Endothelial cell of umbilical vein (primary cell): ENCODE data around the gene PTAFR. TPM values are rescaled to one million over a fixed set of nuclear protein-coding genes. Genes with fewer than 3 reads are reported as not detected.

Experiments used
- BruUV-seq: library from RNA; stranded (reverse); fragments of 400-500 nt; replicated peaks from 2 replicates; lab custom pipeline; 2021; lab: Mats Ljungman, UMichigan
- CTCF ChIA-PET: fragments of 300-600, 350-600 bp; sonication (Branson Sonifier 250); formaldehyde crosslinking; loops from one replicate; lab custom pipeline; 2021; ENCODE audit warnings: antibody characterized with exemption, inconsistent platforms; lab: Charles Lee
- POLR2A ChIA-PET: fragments of 300-600, 350-600 bp; sonication (Branson Sonifier 250); formaldehyde crosslinking; loops from one replicate; lab custom pipeline; 2021; ENCODE audit warnings: antibody characterized with exemption, inconsistent platforms; lab: Charles Lee
- DNase-seq: peaks from one replicate; pipeline ENCODE4 v3.0.0-alpha.2; 2011; ENCODE audit warnings: low read depth, low spot score
- FAIRE-seq: peaks from 2 replicates; lab custom pipeline; 2011; peaks lifted over from hg19 to GRCh38; lab: Jason Lieb, UNC
- H2AFZ ChIP-seq: 2 replicates; pipeline ENCODE4 v1.6.0; 2012; ENCODE audit warnings: low read depth, low read length, control low read depth, inconsistent platforms
- H3K27ac ChIP-seq: 2 replicates; pipeline ENCODE4 v1.5.1; 2011; ENCODE audit warnings: low read depth, mild to moderate bottlenecking, control low read depth, low read length, moderate library complexity; ENCODE audit not compliant: insufficient read depth
- H3K27me3 ChIP-seq, 2 experiments: 2 replicates each; pipeline versions ENCODE4 v1.6.0 to v1.6.1; 2011; ENCODE audit warnings: low read length in 2 of 2, mixed read lengths in 1 of 2; ENCODE audit not compliant: control insufficient read depth in 2 of 2, insufficient read depth in 2 of 2
- H3K36me3 ChIP-seq, 2 experiments: 2 replicates in 1 of 2; 3 replicates in 1 of 2; pipeline ENCODE4 v1.5.1; 2011; ENCODE audit warnings: low read length in 2 of 2, mild to moderate bottlenecking in 1 of 2, moderate library complexity in 1 of 2; ENCODE audit not compliant: control insufficient read depth in 2 of 2, insufficient read depth in 2 of 2; ENCODE audit errors: extremely low read depth in 1 of 2
- H3K4me1 ChIP-seq: 3 replicates; pipeline ENCODE4 v1.5.1; 2011; ENCODE audit warnings: mild to moderate bottlenecking, low read length; ENCODE audit not compliant: control insufficient read depth, insufficient read depth; ENCODE audit errors: extremely low read depth
- H3K4me2 ChIP-seq: 2 replicates; pipeline ENCODE4 v1.6.1; 2011; ENCODE audit warnings: low read length, control low read depth, mixed read lengths; ENCODE audit not compliant: insufficient read depth
- H3K4me3 ChIP-seq, 3 experiments: fragments of 200-600 bp in 1 of 3; sonication (generic), shearing (Covaris generic) in 1 of 3; replicated peaks in 1 of 3; 2 replicates each; pipeline ENCODE4 v1.5.1; 2011 to 2016; ENCODE audit warnings: control low read depth in 3 of 3, low read length in 3 of 3, mild to moderate bottlenecking in 2 of 3, inconsistent platforms in 1 of 3, low read depth in 1 of 3, moderate library complexity in 1 of 3; ENCODE audit not compliant: insufficient read depth in 1 of 3
- H3K79me2 ChIP-seq: 2 replicates; pipeline ENCODE4 v1.6.0; 2012; ENCODE audit warnings: low read length, inconsistent platforms; ENCODE audit not compliant: control insufficient read depth, insufficient read depth
- H3K9ac ChIP-seq: replicated peaks from 2 replicates; pipeline ENCODE3; 2011; ENCODE audit warnings: low read length, control low read depth; ENCODE audit not compliant: insufficient read depth; ENCODE audit errors: extremely low read depth
- H3K9me1 ChIP-seq: replicated peaks from 3 replicates; pipeline ENCODE4 v1.6.0; 2011; ENCODE audit warnings: mild to moderate bottlenecking, low read length; ENCODE audit not compliant: control insufficient read depth, insufficient read depth; ENCODE audit errors: extremely low read depth
- H3K9me3 ChIP-seq: replicated peaks from 2 replicates; pipeline ENCODE4 v1.5.1; 2012; ENCODE audit warnings: low read length, inconsistent platforms; ENCODE audit not compliant: control insufficient read depth, insufficient read depth
- H4K20me1 ChIP-seq: replicated peaks from 2 replicates; pipeline ENCODE3; 2011; ENCODE audit warnings: mild to moderate bottlenecking, low read length; ENCODE audit not compliant: control insufficient read depth, insufficient read depth; ENCODE audit errors: extremely low read depth
- EZH2 ChIP-seq: IDR thresholded peaks from 2 replicates; pipeline ENCODE4 v1.6.1; 2012; ENCODE audit warnings: borderline replicate concordance, low read depth, mild to moderate bottlenecking, moderate library complexity, low read length, inconsistent platforms; ENCODE audit not compliant: severe bottlenecking
- FOS ChIP-seq: IDR thresholded peaks from 2 replicates; pipeline ENCODE4 v1.6.1; 2011; ENCODE audit warnings: mild to moderate bottlenecking, low read length, moderate library complexity, borderline replicate concordance; ENCODE audit not compliant: insufficient read depth
- GATA2 ChIP-seq: IDR thresholded peaks from 2 replicates; pipeline ENCODE4 v1.7.0; 2011; ENCODE audit warnings: low read depth, mild to moderate bottlenecking, moderate library complexity, mixed read lengths, low read length; ENCODE audit not compliant: insufficient read length, insufficient read depth
- JUN ChIP-seq: IDR thresholded peaks from 2 replicates; pipeline ENCODE4 v1.6.1; 2011; ENCODE audit warnings: borderline replicate concordance, low read depth; ENCODE audit not compliant: insufficient read length, insufficient read depth
- MYC ChIP-seq: IDR thresholded peaks from one replicate; pipeline ENCODE4 v1.6.1; 2011; ENCODE audit warnings: mild to moderate bottlenecking, low read depth, low read length
- POLR2A ChIP-seq: IDR thresholded peaks from 2 replicates; pipeline ENCODE4 v1.6.1; 2012; ENCODE audit warnings: low read depth, mild to moderate bottlenecking, control low read depth, low read length
- POLR2AphosphoS5 ChIP-seq: IDR thresholded peaks from 2 replicates; pipeline ENCODE4 v1.6.1; 2012; ENCODE audit warnings: low read depth, mild to moderate bottlenecking, control low read depth, low read length, moderate library complexity; ENCODE audit not compliant: insufficient read depth
- dilution Hi-C: fragments of 300-500 bp; cut with MboI; formaldehyde crosslinking; loops from one replicate; pipeline ENCODE4 v1.15.0; 2019; ENCODE audit warnings: low sequenced_read_pairs; ENCODE audit not compliant: extremely low pct_ligation_motif_present
- intact Hi-C: fragments of 100-400 bp; cut with micrococcal nuclease; formaldehyde crosslinking; loops from one replicate; pipeline ENCODE4 v1.10.0; 2022
- polyA plus RNA-seq, 4 experiments: library from polyadenylated mRNA; depleted of rRNA in 3 of 4; stranded (reverse) in 3 of 4; unstranded in 1 of 4; fragments of >200 nt; gene quantifications; 2 replicates each; pipeline versions ENCODE4 v1.2.1 to v1.2.3, GENCODE V29; 2011 to 2012; ENCODE audit warnings: missing spikeins in 1 of 4
- total RNA-seq: library from RNA; stranded (reverse); gene quantifications from 2 replicates; pipeline ENCODE4 v1.2.3, GENCODE V29; 2021
- TF ChIP-seq, protein P1 (sequence below), 2 donors: IDR thresholded peaks; 1 replicate in 1 of 2; 2 replicates in 1 of 2; pipeline ENCODE4 v1.5.1; 2011; ENCODE audit warnings: low read length in 2 of 2, mild to moderate bottlenecking in 2 of 2, moderate library complexity in 2 of 2, control low read depth in 1 of 2, inconsistent platforms in 1 of 2, low read depth in 1 of 2; ENCODE audit not compliant: insufficient read depth in 1 of 2; ENCODE audit errors: extremely low read depth in 1 of 2
- TF ChIP-seq, protein P2 (sequence below): IDR thresholded peaks from 2 replicates; pipeline ENCODE4 v1.6.1; 2011; ENCODE audit not compliant: insufficient read depth, insufficient read length

The PTAFR gene
- total and polyA plus RNA-seq, 2 donors (not counting 3 experiments of a cell fraction or from before 2014, with no cell fraction given) = 0.20 to 0.32 TPM

DNA sequence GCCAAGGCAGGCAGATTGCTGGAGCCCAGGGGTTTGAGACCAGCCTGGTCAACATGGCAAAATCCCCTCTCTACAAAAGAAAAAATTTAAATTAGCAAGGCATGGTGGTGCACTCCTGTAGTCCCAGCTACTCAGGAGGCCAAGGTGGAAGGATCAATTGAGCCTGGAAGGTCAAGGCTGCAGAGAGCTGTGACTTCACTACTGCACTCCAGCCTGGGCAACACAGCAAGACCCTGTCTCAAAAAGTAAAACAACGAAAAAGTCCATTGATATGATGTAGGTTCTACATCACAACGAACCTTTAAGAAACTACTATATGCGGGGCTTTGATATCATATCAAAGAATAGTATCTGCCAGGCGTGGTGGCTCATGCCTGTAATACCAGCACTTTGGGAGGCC lies 20.9 kb downstream of the PTAFR start:
- Histone ChIP-seq H3K27me3 (no peaks in the 10 kb centered on the region), H3K4me2 (no peak overlapping the region), H3K27ac (no peak overlapping the region), H3K79me2 (no peaks in the 10 kb centered on the region), H3K36me3 (no peaks in the 10 kb centered on the region), H3K9me1 (no peaks in the 10 kb centered on the region), H3K9me3 (no peaks in the 10 kb centered on the region), H3K4me3 (no peak overlapping the region), H2AFZ (no peak overlapping the region), H4K20me1 (no peaks in the 10 kb centered on the region), H3K9ac (no peak overlapping the region), H3K4me1 (peaks cover 2% of the 10 kb centered on the region)
- no peak for TF ChIP-seq POLR2AphosphoS5
- TF ChIP-seq, protein P1, sequence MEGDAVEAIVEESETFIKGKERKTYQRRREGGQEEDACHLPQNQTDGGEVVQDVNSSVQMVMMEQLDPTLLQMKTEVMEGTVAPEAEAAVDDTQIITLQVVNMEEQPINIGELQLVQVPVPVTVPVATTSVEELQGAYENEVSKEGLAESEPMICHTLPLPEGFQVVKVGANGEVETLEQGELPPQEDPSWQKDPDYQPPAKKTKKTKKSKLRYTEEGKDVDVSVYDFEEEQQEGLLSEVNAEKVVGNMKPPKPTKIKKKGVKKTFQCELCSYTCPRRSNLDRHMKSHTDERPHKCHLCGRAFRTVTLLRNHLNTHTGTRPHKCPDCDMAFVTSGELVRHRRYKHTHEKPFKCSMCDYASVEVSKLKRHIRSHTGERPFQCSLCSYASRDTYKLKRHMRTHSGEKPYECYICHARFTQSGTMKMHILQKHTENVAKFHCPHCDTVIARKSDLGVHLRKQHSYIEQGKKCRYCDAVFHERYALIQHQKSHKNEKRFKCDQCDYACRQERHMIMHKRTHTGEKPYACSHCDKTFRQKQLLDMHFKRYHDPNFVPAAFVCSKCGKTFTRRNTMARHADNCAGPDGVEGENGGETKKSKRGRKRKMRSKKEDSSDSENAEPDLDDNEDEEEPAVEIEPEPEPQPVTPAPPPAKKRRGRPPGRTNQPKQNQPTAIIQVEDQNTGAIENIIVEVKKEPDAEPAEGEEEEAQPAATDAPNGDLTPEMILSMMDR (IDR thresholded peaks at IDR 0.05; ENCODE audit: extremely low read depth in 1 of 2, insufficient read depth in 1 of 2, low read depth in 1 of 2, low read length in 2 of 2) = no peak
- no peak for TF ChIP-seq GATA2
- TF ChIP-seq FOS = no peak
- no peak for TF ChIP-seq POLR2A
- TF ChIP-seq JUN = no peak
- TF ChIP-seq, protein P2, sequence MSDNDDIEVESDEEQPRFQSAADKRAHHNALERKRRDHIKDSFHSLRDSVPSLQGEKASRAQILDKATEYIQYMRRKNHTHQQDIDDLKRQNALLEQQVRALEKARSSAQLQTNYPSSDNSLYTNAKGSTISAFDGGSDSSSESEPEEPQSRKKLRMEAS = no peak
- no peak for TF ChIP-seq MYC
- no peak for TF ChIP-seq EZH2
- no peak for FAIRE-seq
- POLR2A ChIA-PET = no interaction called here
- BruUV-seq = no TSS peak
- CTCF ChIA-PET = interaction anchor here (1.0 to 3.0 kb wide), 2 partner anchors 64 to 65 kb away, joined by 4 to 13 read pairs; no protein-coding TSS in a partner anchor
- DNase-seq = no peak
- dilution Hi-C loops = no loop called here
- intact Hi-C loops = no loop called here
